ENCODE data around the gene NME2. TPM values are rescaled to one million over a fixed set of nuclear protein-coding genes. Genes with fewer than 3 reads are reported as not detected.
"Not testable (repeated sequence)": the region's sequence is repeated elsewhere in the genome, so short reads cannot be mapped to it uniquely, and the experiment has no call there.

The NME2 gene
- 100 to 1,000 TPM; 548 to 602 TPM for total RNA-seq

DNA sequence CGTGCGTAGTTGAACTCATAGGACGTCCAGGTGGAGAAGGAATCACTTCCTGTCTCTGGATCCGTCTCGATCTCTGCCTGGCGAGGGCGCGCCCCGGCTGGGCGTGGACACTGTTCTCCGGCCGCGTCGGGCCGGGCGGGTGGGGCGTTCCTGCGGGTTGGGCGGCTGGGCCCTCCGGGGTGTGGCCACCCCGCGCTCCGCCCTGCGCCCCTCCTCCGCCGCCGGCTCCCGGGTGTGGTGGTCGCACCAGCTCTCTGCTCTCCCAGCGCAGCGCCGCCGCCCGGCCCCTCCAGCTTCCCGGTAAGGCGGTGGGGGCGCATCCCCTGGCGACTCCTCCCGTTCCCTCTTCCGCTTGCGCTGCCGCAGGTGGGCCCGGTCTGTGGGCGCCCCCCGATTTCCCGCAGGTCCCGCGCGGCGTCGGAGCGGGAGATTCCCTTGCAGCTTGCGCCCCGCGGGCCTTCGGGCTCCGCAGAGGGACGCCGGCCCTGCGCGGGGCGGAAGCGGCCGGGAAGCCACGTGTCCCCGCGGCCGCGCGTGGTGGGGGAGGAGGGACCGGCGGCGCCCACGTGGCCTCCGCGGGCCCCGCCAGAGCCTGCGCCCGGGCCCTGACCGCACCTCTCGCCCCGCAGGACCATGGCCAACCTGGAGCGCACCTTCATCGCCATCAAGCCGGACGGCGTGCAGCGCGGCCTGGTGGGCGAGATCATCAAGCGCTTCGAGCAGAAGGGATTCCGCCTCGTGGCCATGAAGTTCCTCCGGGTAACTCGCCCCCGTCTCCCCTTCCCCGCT is at the start of gene NME2:
TSS of gene NME2 (plus strand) at position 214 of the 789 bp plus-strand sequence. CDS start at position 634, 420 bp downstream.
- peaks cover 19 to 25% of the 10 kb centered on the region in 2 donors for H3K36me3 Mint-ChIP-seq (ENCODE audit: insufficient read depth in 2 of 2)
- H3K4me1 Mint-ChIP-seq (ENCODE audit: low read depth): peaks cover 45% of the 10 kb centered on the region
- no peaks in the 10 kb centered on the region for H3K27me3 Mint-ChIP-seq (ENCODE audit: low read depth)
- peak within 1 kb of the TSS; percentile 97 for H3K27ac Mint-ChIP-seq
- DNase-seq (peak; percentile 78 to 86), ATAC-seq (replicated peaks in 1 of 2) (peak; percentile 85 to 88)
- no peaks in the 10 kb centered on the region for H3K9me3 Mint-ChIP-seq
- H3K4me3 Mint-ChIP-seq: peak within 1 kb of the TSS; percentile 89 to 96

DNA sequence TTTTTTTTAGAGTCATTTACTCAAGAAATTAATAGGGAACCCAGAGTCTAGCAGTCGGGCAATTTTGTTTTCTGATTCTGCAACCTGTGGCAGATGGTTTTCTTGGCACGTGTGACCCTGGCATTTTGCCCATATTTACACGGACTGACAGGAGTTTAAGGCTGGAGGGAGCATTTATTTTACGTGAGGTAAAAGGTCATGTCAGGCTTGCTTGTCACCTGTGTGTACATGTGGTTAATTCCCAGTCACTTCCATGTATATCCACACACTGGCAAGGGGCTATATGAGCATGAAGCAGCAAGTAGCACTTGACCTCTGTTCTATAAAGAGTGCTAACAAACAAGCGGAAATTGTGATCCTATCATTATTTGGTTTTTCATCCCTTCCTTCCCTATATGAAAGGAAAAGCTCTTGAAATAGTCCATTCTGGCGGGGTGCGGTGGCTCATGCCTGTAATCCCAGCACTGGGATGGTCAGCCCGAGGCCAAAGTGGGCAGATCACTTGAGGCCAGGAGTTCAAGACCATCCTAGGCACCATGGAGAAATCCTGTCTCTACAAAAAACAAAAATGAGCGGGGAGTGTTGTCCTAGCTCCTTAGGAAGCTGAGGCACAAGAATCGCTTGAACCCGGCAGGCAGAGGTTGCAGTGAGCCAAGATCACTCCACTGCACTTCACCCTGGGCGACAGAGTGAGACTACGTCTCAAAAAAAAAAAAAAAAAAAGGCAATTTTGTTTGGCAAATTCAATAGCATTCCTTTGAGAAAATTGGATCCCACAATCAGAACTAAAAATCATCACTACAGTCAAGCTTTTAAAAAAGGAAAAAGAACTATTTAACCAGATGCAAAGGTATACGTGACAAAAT is 47.6 kb upstream of the NME2 start:
- Mint-ChIP-seq H3K9me3 (no peaks in the 10 kb centered on the region), H3K27me3 (ENCODE audit: low read depth) (no peaks in the 10 kb centered on the region), H3K4me3 (peak overlapping the region; percentile 90 to 95), H3K27ac (peak overlapping the region; percentile 57), H3K4me1 (ENCODE audit: low read depth) (peaks cover 69% of the 10 kb centered on the region), H3K36me3 (ENCODE audit: insufficient read depth in 2 of 2) (peaks cover 2 to 4% of the 10 kb centered on the region in 2 donors)
- no peak for ATAC-seq (replicated peaks in 1 of 2)
- no peak for DNase-seq

DNA sequence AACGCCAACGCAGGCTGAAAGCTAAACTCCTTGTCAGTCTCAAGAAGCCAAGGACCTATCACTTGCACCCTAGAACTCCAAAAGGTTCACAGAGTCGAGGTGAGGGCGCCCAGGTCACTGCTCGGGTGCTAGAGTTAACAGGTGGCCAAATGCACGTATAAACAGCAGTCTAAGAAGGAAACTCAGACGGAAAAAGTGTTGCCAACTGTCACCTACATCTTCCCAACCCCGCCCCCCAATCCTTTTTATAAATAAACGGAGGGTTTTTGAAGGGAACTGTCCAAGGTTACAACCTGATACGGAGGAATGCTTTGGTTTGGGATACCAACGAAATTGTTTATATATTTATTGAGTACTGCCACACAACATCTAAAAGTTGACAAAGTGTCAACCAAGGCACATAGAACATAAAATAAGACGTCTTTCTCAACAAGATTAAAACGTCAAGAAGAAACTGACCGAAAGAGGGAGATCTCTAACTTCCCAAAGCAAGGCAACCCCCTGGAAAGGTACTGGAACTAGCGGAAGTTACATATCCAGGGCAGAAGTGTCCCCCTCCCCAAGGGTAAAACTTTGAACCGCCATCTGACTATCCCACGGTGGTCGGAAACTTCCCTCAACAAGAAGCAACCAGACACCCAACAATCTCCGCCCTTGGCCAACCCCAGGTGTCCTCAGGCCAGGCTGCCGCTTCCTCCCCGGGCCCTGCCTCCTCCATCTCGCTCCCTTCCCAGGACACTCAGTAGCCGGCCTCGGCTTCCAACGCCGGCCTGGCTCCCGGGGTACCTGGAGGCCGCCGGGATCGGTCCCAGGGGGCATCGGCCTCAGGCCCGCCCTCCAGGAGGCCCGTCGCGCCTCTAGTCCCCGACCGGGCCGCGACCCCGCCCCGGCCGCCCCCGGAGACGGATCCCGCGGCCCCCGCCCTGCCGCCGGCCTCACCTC is 46.5 kb upstream of the NME2 start:
- H3K27ac Mint-ChIP-seq: peak overlapping the region; percentile 95

DNA sequence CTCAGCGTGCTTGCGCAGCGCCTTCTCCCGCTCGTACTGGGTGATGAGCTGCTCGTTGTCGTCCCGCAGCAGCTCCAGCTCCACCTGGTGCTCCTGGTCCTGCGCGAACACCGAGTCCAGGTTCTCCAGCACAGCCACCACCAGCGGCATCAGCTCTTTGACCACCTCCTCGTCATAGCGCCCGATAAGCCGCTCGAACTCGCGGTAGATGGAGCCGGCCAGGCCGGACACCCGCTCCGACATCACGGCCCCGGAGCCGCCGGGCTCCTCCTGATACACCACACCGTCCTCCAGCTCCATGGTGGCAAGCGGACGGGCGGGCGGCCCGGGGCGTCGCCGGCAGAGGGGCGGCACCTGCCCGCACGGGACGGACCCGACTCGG is 45.9 kb upstream of the NME2 start:
- H3K36me3 Mint-ChIP-seq (ENCODE audit: insufficient read depth in 2 of 2): peaks cover 2 to 4% of the 10 kb centered on the region in 2 donors
- H3K9me3 Mint-ChIP-seq: no peaks in the 10 kb centered on the region
- no peaks in the 10 kb centered on the region for H3K27me3 Mint-ChIP-seq (ENCODE audit: low read depth)
- H3K4me3 Mint-ChIP-seq: peak overlapping the region; percentile 90 to 95
- DNase-seq (peak in 1 of 2 donors; percentile 62), ATAC-seq (replicated peaks in 1 of 2) (peak; percentile 39 to 47)
- peaks cover 61% of the 10 kb centered on the region for H3K4me1 Mint-ChIP-seq (ENCODE audit: low read depth)
- peak overlapping the region; percentile 95 for H3K27ac Mint-ChIP-seq

More for the DNA sequence above, 46.5 kb upstream of the NME2 start:
- Mint-ChIP-seq H3K36me3 (ENCODE audit: insufficient read depth in 2 of 2) (peaks cover 2 to 4% of the 10 kb centered on the region in 2 donors), H3K9me3 (no peaks in the 10 kb centered on the region), H3K27me3 (ENCODE audit: low read depth) (no peaks in the 10 kb centered on the region), H3K4me1 (ENCODE audit: low read depth) (peaks cover 68% of the 10 kb centered on the region), H3K4me3 (peak overlapping the region; percentile 90 to 95)
- DNase-seq (peak; percentile 45 to 55), ATAC-seq (replicated peaks in 1 of 2) (peak; percentile 10 to 15)

DNA sequence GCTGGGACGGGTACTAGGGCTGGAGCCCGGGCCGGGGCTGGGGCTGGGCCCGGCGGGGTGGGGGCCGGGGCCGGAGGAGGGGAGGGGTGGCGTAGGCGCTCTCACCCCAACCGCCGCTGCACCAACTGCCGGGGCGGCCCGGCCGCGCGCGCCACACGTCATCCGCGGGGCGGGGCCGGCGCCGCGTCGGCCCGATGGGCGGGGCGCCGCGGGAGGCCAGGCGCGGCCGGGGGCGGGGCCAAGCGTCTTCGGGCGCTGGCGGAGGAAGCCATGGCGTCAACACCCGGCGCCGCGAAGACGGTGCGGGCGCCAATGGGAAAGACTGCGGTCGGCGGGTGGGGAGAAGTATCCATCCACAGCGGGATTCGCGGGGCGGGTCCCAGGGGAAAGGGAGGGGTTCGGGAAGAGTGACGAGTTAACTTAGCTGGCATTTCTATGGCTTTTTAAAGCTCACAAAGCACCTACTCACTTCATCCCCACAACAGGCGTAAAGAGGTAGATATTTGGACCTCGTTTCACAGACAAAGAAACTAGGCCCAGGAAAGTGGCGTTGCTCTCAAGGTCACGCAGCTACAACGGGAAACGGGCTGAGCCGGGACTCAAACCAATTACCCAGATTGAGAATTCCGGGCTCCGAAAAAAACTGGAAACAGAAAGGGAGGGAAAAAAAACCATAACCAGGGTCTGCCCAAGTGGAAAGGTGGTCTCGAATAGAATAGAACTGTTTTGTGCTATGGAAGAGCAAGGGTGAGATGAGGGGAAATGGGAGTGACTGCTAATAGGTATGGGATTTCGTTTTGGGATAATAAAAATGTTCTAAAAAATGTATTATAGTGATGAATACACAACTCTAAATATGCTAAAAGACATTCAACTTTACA is 45.2 kb upstream of the NME2 start, which contains the start of gene SPAG9:
TSS of gene SPAG9 (minus strand) at position 130 of the 881 bp plus-strand sequence. CDS start 212 bp downstream, outside the sequence.
- DNase-seq (peak; percentile 93 to 95), ATAC-seq (replicated peaks in 1 of 2) (peak; percentile 79 to 80)
- H3K27me3 Mint-ChIP-seq (ENCODE audit: low read depth): no peaks in the 10 kb centered on the region
- no peaks in the 10 kb centered on the region for H3K9me3 Mint-ChIP-seq
- H3K4me1 Mint-ChIP-seq (ENCODE audit: low read depth): peaks cover 57% of the 10 kb centered on the region
- peaks cover 2 to 4% of the 10 kb centered on the region in 2 donors for H3K36me3 Mint-ChIP-seq (ENCODE audit: insufficient read depth in 2 of 2)
- H3K27ac Mint-ChIP-seq: peak within 1 kb of the TSS; percentile 99
- peak within 1 kb of the TSS; percentile 99 for H3K4me3 Mint-ChIP-seq

DNA sequence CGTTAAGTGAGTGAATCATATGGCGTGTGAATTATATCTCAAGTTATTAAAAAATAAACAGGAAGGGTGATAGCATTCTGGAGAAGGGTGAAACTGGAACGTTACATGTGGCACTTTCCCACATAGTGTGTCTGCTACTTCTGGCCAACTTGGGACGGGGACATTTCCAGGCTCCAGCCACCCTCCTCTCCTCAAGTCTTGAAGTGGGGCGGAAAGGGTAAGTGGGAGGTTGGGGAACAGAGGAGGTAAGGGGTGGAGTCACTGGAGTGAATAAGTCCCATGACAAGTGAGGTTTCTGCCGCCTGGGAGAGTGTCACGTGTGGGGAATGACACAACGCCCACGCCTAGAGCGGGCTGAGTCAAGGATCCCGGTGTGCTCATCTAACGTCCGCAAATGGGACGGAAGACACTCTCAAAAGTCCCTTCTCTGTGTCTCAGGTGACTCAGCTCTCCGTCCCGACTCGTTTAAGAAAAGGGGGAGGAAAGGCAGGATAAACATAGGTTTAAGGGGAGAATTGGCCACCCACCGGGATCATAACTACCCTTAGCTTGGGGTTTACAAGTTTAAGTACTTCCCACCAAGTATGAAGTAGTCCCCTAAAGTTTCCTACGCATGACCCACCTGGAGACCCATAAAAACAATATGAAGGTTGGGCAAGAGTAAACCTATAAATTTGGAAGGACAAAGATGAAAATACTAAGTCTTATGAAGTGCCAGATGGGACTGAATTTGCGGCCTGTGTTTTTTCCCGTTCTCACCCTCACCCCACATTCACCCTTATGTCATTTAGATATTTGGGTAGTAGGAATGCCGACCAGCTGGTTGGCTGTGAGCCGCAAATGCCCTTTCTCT is 44.4 kb upstream of the NME2 start:
- peak; percentile 60 to 69 for ATAC-seq (replicated peaks in 1 of 2)
- H3K27me3 Mint-ChIP-seq (ENCODE audit: low read depth): no peaks in the 10 kb centered on the region
- H3K36me3 Mint-ChIP-seq (ENCODE audit: insufficient read depth in 2 of 2): peaks cover 2 to 4% of the 10 kb centered on the region in 2 donors
- H3K4me1 Mint-ChIP-seq (ENCODE audit: low read depth): peaks cover 52% of the 10 kb centered on the region
- peak overlapping the region; percentile 99 for H3K27ac Mint-ChIP-seq
- peak overlapping the region; percentile 99 for H3K4me3 Mint-ChIP-seq
- DNase-seq: peak; percentile 88 to 90
- H3K9me3 Mint-ChIP-seq: no peaks in the 10 kb centered on the region

DNA sequence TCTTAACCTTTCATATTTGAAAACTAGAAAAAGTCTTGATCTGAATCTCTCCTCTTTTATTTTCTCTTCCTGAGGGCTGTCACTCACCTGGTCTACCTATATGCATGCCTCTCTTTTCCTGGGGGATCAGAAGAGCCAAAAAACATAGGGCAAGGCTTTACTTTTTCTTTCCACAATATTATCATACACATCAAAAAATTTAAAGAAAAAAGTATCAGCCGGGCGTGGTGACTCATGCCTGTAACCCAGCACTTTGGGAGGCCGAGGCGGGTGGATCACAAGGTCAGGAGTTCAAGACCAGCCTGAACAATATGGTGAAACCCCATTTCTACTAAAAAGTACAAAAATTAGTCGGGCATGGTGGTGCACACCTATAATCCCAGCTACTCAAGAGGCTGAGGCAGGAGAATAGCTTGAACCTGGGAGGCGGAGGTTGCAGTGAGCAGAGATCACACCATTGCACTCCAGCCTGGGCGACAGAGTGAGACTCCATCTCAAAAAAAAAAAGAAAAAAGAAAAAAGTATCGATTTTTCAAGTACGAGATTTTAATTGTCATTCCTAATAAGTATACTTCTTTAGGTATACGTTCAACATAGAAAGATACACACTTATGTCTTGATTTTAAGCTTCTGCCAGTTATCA is 43.6 kb upstream of the NME2 start:
- not testable (repeated sequence) for H3K36me3 Mint-ChIP-seq (ENCODE audit: insufficient read depth in 2 of 2); DNase-seq; ATAC-seq (replicated peaks in 1 of 2); H3K27me3 Mint-ChIP-seq (ENCODE audit: low read depth); H3K9me3 Mint-ChIP-seq
- H3K4me1 Mint-ChIP-seq (ENCODE audit: low read depth): peaks cover 44% of the 10 kb centered on the region
- peak overlapping the region; percentile 99 for H3K4me3 Mint-ChIP-seq
- peak overlapping the region; percentile 41 for H3K27ac Mint-ChIP-seq

DNA sequence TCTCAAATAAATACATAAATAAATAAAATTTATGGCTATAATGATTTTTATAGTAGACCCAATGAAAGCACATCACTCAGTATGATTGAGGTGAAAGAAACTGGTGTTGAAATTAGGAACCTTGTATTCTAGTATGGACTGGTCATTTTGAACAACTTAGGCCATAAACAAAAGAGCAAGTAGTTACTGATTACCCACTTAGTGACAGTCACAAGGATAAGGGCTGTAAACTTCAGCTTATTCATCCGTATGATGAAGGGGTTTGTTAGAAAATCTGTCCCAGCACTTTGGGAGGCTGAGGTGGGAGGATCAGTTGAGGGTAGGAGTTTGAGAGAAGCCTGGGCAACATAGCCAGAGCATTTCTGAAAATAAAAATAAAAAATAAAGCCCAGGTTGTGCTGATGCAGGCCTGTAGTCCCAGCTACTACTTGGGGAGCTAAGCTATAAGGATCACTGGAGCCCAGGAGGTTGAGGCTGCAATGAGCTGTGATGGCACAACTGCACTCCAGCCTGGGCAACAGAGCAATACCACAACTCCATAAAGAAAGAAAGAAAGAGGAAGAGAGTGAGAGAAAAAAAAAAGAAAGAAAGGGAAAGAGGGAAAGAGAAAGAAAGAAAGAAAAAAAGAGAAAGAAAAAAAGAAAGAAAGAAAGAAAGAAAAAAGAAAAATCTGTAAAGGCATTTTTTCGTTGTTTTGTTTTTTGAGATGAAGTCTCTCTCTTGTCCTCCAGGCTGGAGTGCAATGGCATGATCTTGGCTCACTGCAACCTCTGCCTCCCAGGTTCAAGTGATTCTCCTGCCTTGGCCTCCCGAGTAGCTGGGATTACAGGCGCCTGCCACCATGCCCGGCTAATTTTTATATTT is 41.3 kb upstream of the NME2 start:
- Mint-ChIP-seq H3K4me3 (no peak overlapping the region), H3K36me3 (ENCODE audit: insufficient read depth in 2 of 2) (peaks cover 2 to 4% of the 10 kb centered on the region in 2 donors), H3K27ac (peak overlapping the region; percentile 48), H3K9me3 (no peaks in the 10 kb centered on the region), H3K4me1 (ENCODE audit: low read depth) (peaks cover 25% of the 10 kb centered on the region), H3K27me3 (ENCODE audit: low read depth) (no peaks in the 10 kb centered on the region)
- DNase-seq: no peak
- ATAC-seq (replicated peaks in 1 of 2): no peak

DNA sequence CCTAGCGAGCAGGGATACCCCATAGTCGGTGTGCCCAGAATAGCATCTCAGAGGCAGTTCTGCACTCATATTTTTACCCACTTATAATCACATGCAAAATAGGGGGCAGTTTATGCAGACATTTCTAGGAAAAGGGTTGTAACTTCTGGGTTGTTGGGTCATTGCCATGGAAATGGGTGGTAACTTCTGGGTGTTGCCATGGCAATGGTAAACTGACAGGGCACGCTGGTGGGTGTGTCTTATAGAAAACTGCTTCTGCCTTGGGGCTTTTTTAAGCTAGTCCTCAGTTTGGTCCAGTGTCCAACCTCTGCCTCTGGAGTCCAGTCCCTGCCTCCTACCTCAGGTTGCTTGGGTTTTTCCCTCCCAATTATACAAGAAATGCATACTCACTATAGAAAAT is 38.1 kb upstream of the NME2 start:
- Mint-ChIP-seq H3K9me3 (no peaks in the 10 kb centered on the region), H3K4me1 (ENCODE audit: low read depth) (peaks cover 19% of the 10 kb centered on the region), H3K36me3 (ENCODE audit: insufficient read depth in 2 of 2) (no peaks in the 10 kb centered on the region), H3K27ac (no peak overlapping the region), H3K4me3 (no peak overlapping the region), H3K27me3 (ENCODE audit: low read depth) (no peaks in the 10 kb centered on the region)
- peak in 1 of 2 donors; percentile 47 for ATAC-seq (replicated peaks in 1 of 2)
- peak; percentile 13 to 28 for DNase-seq

DNA sequence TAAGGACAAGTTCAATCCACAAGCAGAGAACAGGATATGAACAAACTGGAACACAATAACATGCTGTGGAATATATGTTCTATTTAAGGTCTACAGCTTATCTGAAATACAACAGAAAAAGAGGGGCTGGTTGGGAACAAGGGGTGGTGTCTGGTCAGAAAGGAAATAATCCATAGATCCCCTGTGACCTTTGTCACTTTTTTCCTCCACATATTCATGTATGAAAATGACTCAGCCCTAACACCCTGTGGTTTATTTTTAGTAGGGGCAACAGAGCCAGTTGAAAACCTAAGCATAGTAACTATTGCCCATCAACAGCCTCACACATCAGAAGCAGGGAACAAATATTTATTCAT is 33.3 kb upstream of the NME2 start:
- H3K9me3 Mint-ChIP-seq: no peaks in the 10 kb centered on the region
- peaks cover 18% of the 10 kb centered on the region for H3K4me1 Mint-ChIP-seq (ENCODE audit: low read depth)
- no peaks in the 10 kb centered on the region for H3K27me3 Mint-ChIP-seq (ENCODE audit: low read depth)
- DNase-seq: no peak
- no peak overlapping the region for H3K27ac Mint-ChIP-seq
- no peak overlapping the region for H3K4me3 Mint-ChIP-seq
- no peaks in the 10 kb centered on the region for H3K36me3 Mint-ChIP-seq (ENCODE audit: insufficient read depth in 2 of 2)
- ATAC-seq (replicated peaks in 1 of 2): peak in 1 of 2 donors; percentile 21
